ENCODE data around the gene PLCB2. TPM values are rescaled to one million over a fixed set of nuclear protein-coding genes. Genes with fewer than 3 reads are reported as not detected.
A peak's percentile ranks its signal among the peaks of the same experiment; 100 is the strongest.

Gene PLCB2
- total and polyA plus RNA-seq, 9 of the 15 experiments (the other 6 are each of a cell fraction or from before 2014, with no cell fraction given): 0.37 to 12.3 (median 8.0) TPM

DNA sequence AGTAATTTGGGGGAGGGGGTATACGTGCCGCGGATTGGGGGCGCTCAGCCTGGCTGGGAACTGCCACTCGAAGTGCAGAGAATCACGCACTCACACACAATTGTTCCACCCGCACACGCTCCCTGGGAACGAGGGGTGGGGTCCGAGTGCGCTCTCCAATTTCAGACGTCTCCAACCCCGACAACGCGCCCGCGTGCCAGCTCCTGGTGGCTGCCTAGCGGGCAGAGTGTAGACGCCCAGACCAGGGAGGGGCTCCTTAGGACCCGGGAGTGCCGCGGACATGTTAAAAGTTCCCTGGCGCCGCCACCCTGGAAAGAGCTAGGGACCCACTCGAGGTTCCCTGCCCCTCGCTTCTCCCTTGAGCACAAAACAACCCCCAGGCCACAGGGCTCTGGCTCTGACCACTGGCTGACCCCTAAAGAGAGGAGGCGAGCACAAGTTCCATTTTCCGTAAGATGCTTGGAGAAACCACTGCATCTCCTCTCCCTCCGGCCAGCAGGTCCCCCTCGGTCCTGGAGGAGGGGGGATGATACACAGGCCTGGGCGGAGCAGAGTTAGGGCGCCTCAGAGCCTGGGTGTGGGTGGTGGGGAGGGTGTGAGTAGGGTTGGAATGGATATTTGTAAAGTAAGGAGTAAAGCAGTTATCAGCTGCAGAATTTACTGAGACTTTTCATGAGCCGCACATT, 24.0 kb downstream of the PLCB2 start (continued):
- no peak for TF ChIP-seq ZBTB8A (IDR thresholded peaks at IDR 0.05; ENCODE audit: partially characterized antibody)
- TF ChIP-seq PHB (CRISPR knock-in tag; IDR thresholded peaks at IDR 0.05): no peak

GRCh38 chr15:40282869-40283614, 24.7 kb downstream of the PLCB2 start, which contains the start of gene ANKRD63:
Gene ANKRD63 (minus strand): TSS chr15:40283064. CDS start chr15:40282586, 478 bp downstream.
- Histone ChIP-seq H3K4me3 (peak within 1 kb of the TSS; percentile 58), H3K27ac (ENCODE audit: extremely low read depth, low read depth, low read length) (no peak within 1 kb of the TSS; the same call in 2 of the 3 replicates), H4K20me1 (replicated peaks; ENCODE audit: control insufficient read depth, insufficient read depth, low read length) (no peaks in the 10 kb centered on the region), H3K4me2 (ENCODE audit: insufficient read depth, low read length) (peak within 1 kb of the TSS; percentile 87), H3K79me2 (ENCODE audit: control insufficient read depth, insufficient read depth, low read length) (no peaks in the 10 kb centered on the region), H3K9me1 (ENCODE audit: control insufficient read depth, insufficient read depth, low read length) (no peaks in the 10 kb centered on the region), H3K27me3 (ENCODE audit: control insufficient read depth in 2 of 2, insufficient read depth in 2 of 2, low read length in 2 of 2) (no peaks in the 10 kb centered on the region; a peak in 1 of 5 replicates), H2AFZ (ENCODE audit: low read depth, low read length) (peak within 1 kb of the TSS; percentile 98), H3K9me3 (replicated peaks; ENCODE audit: control insufficient read depth, insufficient read depth, low read depth, low read length) (no peaks in the 10 kb centered on the region), H3K4me1 (replicated peaks in 1 of 2; ENCODE audit: control insufficient read depth in 2 of 2, insufficient read depth in 2 of 2, low read length in 2 of 2) (peaks cover 13 to 48% of the 10 kb centered on the region in 2 experiments), H3K9ac (ENCODE audit: insufficient read depth in 1 of 2, low read depth in 2 of 2, low read length in 2 of 2) (peak within 1 kb of the TSS; percentile 54 to 82; a peak in 3 of 4 replicates), H3K36me3 (ENCODE audit: control insufficient read depth, insufficient read depth, low read length) (no peaks in the 10 kb centered on the region)
- FAIRE-seq: no peak
- peak; percentile 72 for ATAC-seq
- peak; percentile 58 to 83 (median 76) for DNase-seq (ENCODE audit: extremely low read depth in 1 of 4, low spot score in 3 of 4)
- WGBS (ENCODE audit: insufficient coverage, low coverage, missing lambda C conversion rate): 9% methylated on average over 52 of the region's 76 CpGs
- POLR2A ChIA-PET: no interaction called here
- no TSS peak for BruUV-seq (replicated peaks)
- intact Hi-C loops (cut with micrococcal nuclease): loop anchor here (2.0 to 5.0 kb wide), 2 partner anchors 39 to 140 kb away; partner anchors contain the start of gene INAFM2
- CTCF ChIA-PET (ENCODE audit: low intra/inter-chr PET ratio): interaction anchor here (1.1 to 6.3 kb wide), 3 partner anchors 27 to 503 kb away, joined by 3 to 87 read pairs (median 8); partner anchors contain the start of gene PLCB2
- in situ Hi-C loops (cut with MboI): no loop called here
- TF ChIP-seq, protein P1, sequence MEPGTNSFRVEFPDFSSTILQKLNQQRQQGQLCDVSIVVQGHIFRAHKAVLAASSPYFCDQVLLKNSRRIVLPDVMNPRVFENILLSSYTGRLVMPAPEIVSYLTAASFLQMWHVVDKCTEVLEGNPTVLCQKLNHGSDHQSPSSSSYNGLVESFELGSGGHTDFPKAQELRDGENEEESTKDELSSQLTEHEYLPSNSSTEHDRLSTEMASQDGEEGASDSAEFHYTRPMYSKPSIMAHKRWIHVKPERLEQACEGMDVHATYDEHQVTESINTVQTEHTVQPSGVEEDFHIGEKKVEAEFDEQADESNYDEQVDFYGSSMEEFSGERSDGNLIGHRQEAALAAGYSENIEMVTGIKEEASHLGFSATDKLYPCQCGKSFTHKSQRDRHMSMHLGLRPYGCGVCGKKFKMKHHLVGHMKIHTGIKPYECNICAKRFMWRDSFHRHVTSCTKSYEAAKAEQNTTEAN (CRISPR knock-in tag; IDR thresholded peaks at IDR 0.05): no peak
- TF ChIP-seq SMAD4 (CRISPR knock-in tag; conservative IDR thresholded peaks at IDR 0.05): no peak
- no peak for TF ChIP-seq TEAD2 (tag; IDR thresholded peaks at IDR 0.05)
- no peak for TF ChIP-seq ZKSCAN3 (CRISPR knock-in tag; IDR thresholded peaks at IDR 0.05)
- TF ChIP-seq XRCC4 (IDR thresholded peaks at IDR 0.05; ENCODE audit: extremely low read depth, insufficient read depth, insufficient read length): no peak
- no peak for TF ChIP-seq SNIP1 (IDR thresholded peaks at IDR 0.05; ENCODE audit: low read depth)
- 0 out of 2 replicates have a peak, but pooled peaks have one; percentile 21 for TF ChIP-seq ZBTB33 (CRISPR knock-in tag; IDR thresholded peaks at IDR 0.05)
- no peak for TF ChIP-seq SRSF1 (IDR thresholded peaks at IDR 0.05; ENCODE audit: low read depth, low read length)
- peak in 1 of 2 experiments; percentile 31; a peak in 1 of 4 replicates for TF ChIP-seq MAZ (CRISPR knock-in tag; conservative IDR thresholded peaks at IDR 0.05 in 1 of 2, IDR thresholded peaks at IDR 0.05 in 1 of 2)
- TF ChIP-seq CEBPG (CRISPR knock-in tag; IDR thresholded peaks at IDR 0.05): no peak; the same call in 1 of the 2 replicates
- no peak for TF ChIP-seq CEBPG (tag; conservative IDR thresholded peaks at IDR 0.05 in 1 of 2, IDR thresholded peaks at IDR 0.05 in 1 of 2)
- no peak for TF ChIP-seq NFE2L1 (tag; IDR thresholded peaks at IDR 0.05; ENCODE audit: borderline replicate concordance, low read depth)
- no peak for TF ChIP-seq NFXL1 (CRISPR knock-in tag; IDR thresholded peaks at IDR 0.05)
- no peak for TF ChIP-seq CCNT2 (IDR thresholded peaks at IDR 0.05; ENCODE audit: borderline replicate concordance, extremely low read depth, insufficient read length, low read depth, low read length)
